ENCODE data around the gene AZU1. TPM values are rescaled to one million over a fixed set of nuclear protein-coding genes. Genes with fewer than 3 reads are reported as not detected.

Gene AZU1
- total RNA-seq, 1 experiment from 2014 or later = not detected

DNA sequence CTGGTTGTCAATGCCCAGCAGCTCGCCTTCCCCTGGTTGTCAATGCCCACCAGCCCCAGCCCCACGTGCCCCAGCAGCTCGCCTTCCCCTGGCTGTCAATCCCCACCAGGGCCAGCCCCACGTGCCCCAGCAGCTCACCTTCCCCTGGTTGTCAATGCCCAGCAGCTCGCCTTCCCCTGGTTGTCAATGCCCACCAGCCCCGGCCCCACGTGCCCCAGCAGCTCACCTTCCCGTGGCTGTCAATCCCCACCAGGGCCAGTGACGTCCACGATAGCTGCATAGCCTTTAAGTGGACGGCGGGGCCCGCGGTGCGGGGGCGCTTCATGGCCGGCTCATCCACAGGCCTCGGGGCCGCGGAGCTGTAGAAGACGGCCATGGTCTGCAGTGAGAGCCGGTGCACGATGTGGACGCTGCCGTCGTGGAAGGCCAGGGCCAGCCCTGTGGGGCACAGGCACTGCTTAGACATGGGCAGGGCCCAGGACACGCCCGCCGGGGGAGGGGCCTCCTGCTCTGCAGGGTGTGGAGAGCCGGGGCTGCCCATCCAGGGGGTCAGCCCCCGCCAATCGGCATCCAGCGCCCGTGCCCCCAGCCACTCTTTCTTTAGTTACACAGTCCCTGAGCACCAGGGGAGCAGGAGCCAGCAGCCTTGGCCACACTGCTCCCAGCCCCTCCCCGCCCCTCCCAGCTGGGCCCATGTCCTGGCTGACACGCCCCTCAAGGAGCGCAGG is 52.2 kb downstream of the AZU1 start (continued):
- TF ChIP-seq, protein P1, sequence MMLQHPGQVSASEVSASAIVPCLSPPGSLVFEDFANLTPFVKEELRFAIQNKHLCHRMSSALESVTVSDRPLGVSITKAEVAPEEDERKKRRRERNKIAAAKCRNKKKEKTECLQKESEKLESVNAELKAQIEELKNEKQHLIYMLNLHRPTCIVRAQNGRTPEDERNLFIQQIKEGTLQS (IDR thresholded peaks at IDR 0.05) = no peak
- TF ChIP-seq SRF (IDR thresholded peaks at IDR 0.05; ENCODE audit: low read depth) (no peak), POLR2AphosphoS5 (IDR thresholded peaks at IDR 0.05; ENCODE audit: low read depth, low read length) (no peak), CEBPB (IDR thresholded peaks at IDR 0.05; ENCODE audit: low read depth) (no peak), EZH2phosphoT487 (IDR thresholded peaks at IDR 0.05; ENCODE audit: borderline replicate concordance) (no peak)

MicroRNAs encoded within 50 kb of the gene (microRNA counts, 767-probe panel; counts per million panel counts)
- not detected for microRNA hsa-miR-3187-3p

Small RNA genes within 50 kb of the gene (microRNA-seq; reads per million reads assigned to microRNA genes)
- gene MIR3187 (ENCODE audit: borderline number of aligned reads) = 35.9 reads per million, percentile 50 among the genes with 10 or more reads in this experiment
- gene MIR4745 (ENCODE audit: borderline number of aligned reads) = 8.1 reads per million, percentile 22 among the genes with 10 or more reads in this experiment

Other genes with a start within 250 kb of the AZU1 start
- 2.4 TPM for gene HCN2, start 238.0 kb upstream of the AZU1 start, total RNA-seq (2021; ENCODE audit: unreplicated experiment)
- 138 TPM for gene POLRMT, start 194.3 kb upstream of the AZU1 start, total RNA-seq (2021; ENCODE audit: unreplicated experiment)
- 1.5 TPM for gene FGF22, start 188.0 kb upstream of the AZU1 start, total RNA-seq (2021; ENCODE audit: unreplicated experiment)
- 93.8 TPM for gene RNF126, start 164.6 kb upstream of the AZU1 start, total RNA-seq (2021; ENCODE audit: unreplicated experiment)
- gene FSTL3, start 151.4 kb upstream of the AZU1 start, total RNA-seq (2021; ENCODE audit: unreplicated experiment) = 29.1 TPM
- gene PRSS57, start 132.4 kb upstream of the AZU1 start, total RNA-seq (2021; ENCODE audit: unreplicated experiment) = not detected
- gene PALM, start 118.9 kb upstream of the AZU1 start, total RNA-seq (2021; ENCODE audit: unreplicated experiment) = 43.7 TPM
- gene MISP, start 76.7 kb upstream of the AZU1 start, total RNA-seq (2021; ENCODE audit: unreplicated experiment) = 38.2 TPM
- 676 TPM for gene PTBP1, start 30.4 kb upstream of the AZU1 start, total RNA-seq (2021; ENCODE audit: unreplicated experiment)
- gene PLPPR3, start 5.9 kb upstream of the AZU1 start, total RNA-seq (2021; ENCODE audit: unreplicated experiment) = 0.27 TPM
- gene PRTN3, start 13.2 kb downstream of the AZU1 start, total RNA-seq (2021; ENCODE audit: unreplicated experiment) = 2.7 TPM
- not detected for gene ELANE, start 24.5 kb downstream of the AZU1 start, total RNA-seq (2021; ENCODE audit: unreplicated experiment)
- 80.2 TPM for gene CFD, start 31.8 kb downstream of the AZU1 start, total RNA-seq (2021; ENCODE audit: unreplicated experiment)
- gene MED16, start 65.3 kb downstream of the AZU1 start, total RNA-seq (2021; ENCODE audit: unreplicated experiment) = 73.6 TPM
- not detected for gene RNU6-9, start 65.6 kb downstream of the AZU1 start, total RNA-seq (2021; ENCODE audit: unreplicated experiment)
- 92.3 TPM for gene R3HDM4, start 85.4 kb downstream of the AZU1 start, total RNA-seq (2021; ENCODE audit: unreplicated experiment)
- 5.9 TPM for gene KISS1R, start 89.5 kb downstream of the AZU1 start, total RNA-seq (2021; ENCODE audit: unreplicated experiment)
- gene ARID3A, start 98.2 kb downstream of the AZU1 start, total RNA-seq (2021; ENCODE audit: unreplicated experiment) = 21.8 TPM
- gene WDR18, start 156.5 kb downstream of the AZU1 start, total RNA-seq (2021; ENCODE audit: unreplicated experiment) = 124 TPM
- 0.69 TPM for gene GRIN3B, start 172.6 kb downstream of the AZU1 start, total RNA-seq (2021; ENCODE audit: unreplicated experiment)
- gene TMEM259, start 193.3 kb downstream of the AZU1 start, total RNA-seq (2021; ENCODE audit: unreplicated experiment) = 202 TPM
- gene RNU6-2, start 193.7 kb downstream of the AZU1 start, total RNA-seq (2021; ENCODE audit: unreplicated experiment) = not detected
- gene CNN2, start 198.8 kb downstream of the AZU1 start, total RNA-seq (2021; ENCODE audit: unreplicated experiment) = 212 TPM
- 91.4 TPM for gene ABCA7, start 212.3 kb downstream of the AZU1 start, total RNA-seq (2021; ENCODE audit: unreplicated experiment)
- 30.4 TPM for gene ARHGAP45, start 239.3 kb downstream of the AZU1 start, total RNA-seq (2021; ENCODE audit: unreplicated experiment)

All from HCT116 (cell line).